ENCODE results near the gene TPRX2. TPM values are rescaled to one million over a fixed set of nuclear protein-coding genes. Genes with fewer than 3 reads are reported as not detected.

The TPRX2 gene
- total and polyA plus RNA-seq, 2 of the 13 experiments (the other 11 are each of a cell fraction or from before 2014, with no cell fraction given): not detected

DNA sequence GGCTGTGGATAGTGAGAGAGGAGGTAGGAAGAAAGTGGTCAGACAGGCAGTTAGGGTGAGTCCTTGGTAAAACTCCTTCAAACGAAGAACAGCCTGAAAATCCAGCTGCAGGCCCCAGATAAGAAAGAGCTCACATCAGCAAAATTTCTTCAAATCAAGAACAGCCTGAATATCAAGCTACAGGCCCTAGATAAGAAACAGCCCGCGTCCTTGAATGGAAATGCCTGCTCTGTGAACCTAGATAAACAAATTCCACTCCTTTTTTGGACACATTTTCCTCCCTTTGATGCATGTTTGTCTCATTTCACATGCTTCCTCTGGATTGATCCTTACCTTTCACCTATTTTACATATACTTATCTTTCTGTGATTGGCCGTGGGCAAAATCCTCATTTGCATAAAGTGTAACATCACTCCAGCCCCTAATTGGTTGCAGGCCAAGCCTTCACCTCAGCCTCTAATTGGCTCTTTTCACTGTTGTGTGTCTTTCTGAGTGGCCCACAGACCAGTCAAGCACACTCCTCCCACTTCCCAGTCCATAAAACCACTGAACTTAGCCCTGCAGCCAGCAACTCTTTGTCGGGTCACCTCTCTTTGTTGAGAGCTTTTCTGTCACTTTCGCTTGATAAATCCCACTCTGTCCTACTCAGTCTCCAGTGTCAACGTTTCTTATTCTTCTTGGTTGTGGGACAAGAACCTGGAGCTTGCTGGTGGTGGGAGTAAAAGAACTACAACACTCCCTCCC, 33.1 kb downstream of the TPRX2 start (continued):
- TF ChIP-seq ZNF784 (CRISPR knock-in tag; IDR thresholded peaks at IDR 0.05; ENCODE audit: borderline replicate concordance): 0 out of 2 replicates have a peak, but pooled peaks have one; percentile 10
- TF ChIP-seq ZNF160 (CRISPR knock-in tag; IDR thresholded peaks at IDR 0.05): no peak
- no peak for TF ChIP-seq FOXA1 (IDR thresholded peaks at IDR 0.05)
- peak; percentile 70 for TF ChIP-seq FOXA1 (CRISPR knock-in tag; IDR thresholded peaks at IDR 0.05)
- TF ChIP-seq ZNF619 (CRISPR knock-in tag; IDR thresholded peaks at IDR 0.05): no peak
- TF ChIP-seq FOXP1 (IDR thresholded peaks at IDR 0.05): peak; percentile 86
- TF ChIP-seq FOXP1 (CRISPR knock-in tag; IDR thresholded peaks at IDR 0.05): peak; percentile 88
- TF ChIP-seq MAX (IDR thresholded peaks at IDR 0.05): peak; percentile 37; the same call in 1 of the 2 replicates
- 0 out of 2 replicates have a peak, but pooled peaks have one; percentile 48 for TF ChIP-seq ZNF430 (CRISPR knock-in tag; IDR thresholded peaks at IDR 0.05)
- TF ChIP-seq JUNB (CRISPR knock-in tag; IDR thresholded peaks at IDR 0.05; ENCODE audit: borderline replicate concordance): no peak
- peak; percentile 100 for TF ChIP-seq PPARG (CRISPR knock-in tag; conservative IDR thresholded peaks at IDR 0.05)
- TF ChIP-seq ESRRA (CRISPR knock-in tag; IDR thresholded peaks at IDR 0.05; ENCODE audit: low read depth): no peak
- TF ChIP-seq SP2 (CRISPR knock-in tag; IDR thresholded peaks at IDR 0.05): peak; percentile 91
- no peak for TF ChIP-seq ZNF143 (CRISPR knock-in tag; IDR thresholded peaks at IDR 0.05)
- peak; percentile 55; the same call in 1 of the 2 replicates for TF ChIP-seq SMYD3 (CRISPR knock-in tag; IDR thresholded peaks at IDR 0.05)
- TF ChIP-seq MAFK (conservative IDR thresholded peaks at IDR 0.05 in 1 of 2, IDR thresholded peaks at IDR 0.05 in 1 of 2; ENCODE audit: low read length in 2 of 2): peak; percentile 100
- no peak for TF ChIP-seq E2F5 (CRISPR knock-in tag; conservative IDR thresholded peaks at IDR 0.05)
- TF ChIP-seq ATF7-NPFF (CRISPR knock-in tag; IDR thresholded peaks at IDR 0.05; ENCODE audit: low read depth): peak; percentile 68; the same call in 1 of the 2 replicates
- no peak for TF ChIP-seq CERS6 (CRISPR knock-in tag; IDR thresholded peaks at IDR 0.05)
- TF ChIP-seq FOXA3 (CRISPR knock-in tag; IDR thresholded peaks at IDR 0.05): peak; percentile 81
- TF ChIP-seq GTF3A (CRISPR knock-in tag; conservative IDR thresholded peaks at IDR 0.05): 0 out of 2 replicates have a peak, but pooled peaks have one; percentile 20
- TF ChIP-seq ZNF264 (CRISPR knock-in tag; IDR thresholded peaks at IDR 0.05): peak; percentile 81
- TF ChIP-seq SNAPC4 (CRISPR knock-in tag; IDR thresholded peaks at IDR 0.05): peak; percentile 68; the same call in 1 of the 2 replicates
